Measurements from ENCODE around the gene CDH23.
A peak's percentile ranks its signal among the peaks of the same experiment; 100 is the strongest.

The CDH23 gene

GRCh38 chr10:71433768-71434744, 37.3 kb downstream of the CDH23 start:
- Histone ChIP-seq H3K23ac (ENCODE audit: low read length) (no peak overlapping the region), H4K12ac (ENCODE audit: low read depth, low read length) (no peak overlapping the region), H2BK5ac (ENCODE audit: low read depth, low read length, poor library complexity) (no peak overlapping the region), H3K36me3 (ENCODE audit: control insufficient read depth in 1 of 2, insufficient read depth in 2 of 2, low read length in 2 of 2) (no peaks in the 10 kb centered on the region), H3K9me3 (ENCODE audit: insufficient read depth, low read depth, low read length) (no peaks in the 10 kb centered on the region), H3K4me1 (ENCODE audit: control insufficient read depth in 1 of 2, insufficient read depth in 2 of 2, low read length in 2 of 2) (no peaks in the 10 kb centered on the region), H3K14ac (ENCODE audit: low read length) (no peak overlapping the region), H2AFZ (ENCODE audit: insufficient read depth, low read length, poor library complexity) (no peak overlapping the region), H3K27ac (ENCODE audit: low read depth, low read length) (no peak overlapping the region), H2AK5ac (ENCODE audit: low read length) (no peak overlapping the region), H2BK120ac (ENCODE audit: insufficient read depth, low read length, poor library complexity) (no peak overlapping the region), H2BK12ac (ENCODE audit: low read length) (no peak overlapping the region), H3K9ac (ENCODE audit: low read length) (no peak overlapping the region), H3K79me2 (ENCODE audit: control insufficient read depth, insufficient read depth, low read length, poor library complexity) (no peaks in the 10 kb centered on the region), H4K8ac (ENCODE audit: low read depth, low read length) (no peak overlapping the region), H3K4me3 (ENCODE audit: low read depth, low read length) (no peak overlapping the region), H3K27me3 (ENCODE audit: insufficient read depth, low read length) (no peaks in the 10 kb centered on the region), H4K91ac (ENCODE audit: low read depth, low read length) (no peak overlapping the region), H3K4ac (ENCODE audit: low read depth, low read length) (no peak overlapping the region), H3K79me1 (ENCODE audit: low read length) (no peaks in the 10 kb centered on the region), H3K18ac (ENCODE audit: low read length) (no peak overlapping the region), H3K4me2 (ENCODE audit: low read length) (no peak overlapping the region)
- DNase-seq, result peak in 1 of 2 donors; percentile 12
- no CpG with 5 or more reads among the region's 10 CpGs for WGBS (ENCODE audit: extremely low coverage, insufficient coverage, insufficient read length)

GRCh38 chr10:71434760-71435394, 38.2 kb downstream of the CDH23 start:
- Histone ChIP-seq H3K4ac (ENCODE audit: low read depth, low read length) (no peak overlapping the region), H3K4me2 (ENCODE audit: low read length) (no peak overlapping the region), H3K23ac (ENCODE audit: low read length) (no peak overlapping the region), H3K14ac (ENCODE audit: low read length) (no peak overlapping the region), H3K36me3 (ENCODE audit: control insufficient read depth in 1 of 2, insufficient read depth in 2 of 2, low read length in 2 of 2) (no peaks in the 10 kb centered on the region), H3K18ac (ENCODE audit: low read length) (no peak overlapping the region), H2AFZ (ENCODE audit: insufficient read depth, low read length, poor library complexity) (no peak overlapping the region), H4K91ac (ENCODE audit: low read depth, low read length) (no peak overlapping the region), H4K8ac (ENCODE audit: low read depth, low read length) (no peak overlapping the region), H4K12ac (ENCODE audit: low read depth, low read length) (no peak overlapping the region), H2BK120ac (ENCODE audit: insufficient read depth, low read length, poor library complexity) (no peak overlapping the region), H2BK12ac (ENCODE audit: low read length) (no peak overlapping the region), H3K4me3 (ENCODE audit: low read depth, low read length) (no peak overlapping the region), H3K27ac (ENCODE audit: low read depth, low read length) (no peak overlapping the region), H3K9ac (ENCODE audit: low read length) (no peak overlapping the region), H3K4me1 (ENCODE audit: control insufficient read depth in 1 of 2, insufficient read depth in 2 of 2, low read length in 2 of 2) (no peaks in the 10 kb centered on the region), H3K79me1 (ENCODE audit: low read length) (no peaks in the 10 kb centered on the region), H3K27me3 (ENCODE audit: insufficient read depth, low read length) (no peaks in the 10 kb centered on the region), H3K79me2 (ENCODE audit: control insufficient read depth, insufficient read depth, low read length, poor library complexity) (no peaks in the 10 kb centered on the region), H2BK5ac (ENCODE audit: low read depth, low read length, poor library complexity) (no peak overlapping the region), H2AK5ac (ENCODE audit: low read length) (no peak overlapping the region), H3K9me3 (ENCODE audit: insufficient read depth, low read depth, low read length) (no peaks in the 10 kb centered on the region)
- DNase-seq, result no peak
- no CpG with 5 or more reads among the region's 4 CpGs for WGBS (ENCODE audit: extremely low coverage, insufficient coverage, insufficient read length)

DNA sequence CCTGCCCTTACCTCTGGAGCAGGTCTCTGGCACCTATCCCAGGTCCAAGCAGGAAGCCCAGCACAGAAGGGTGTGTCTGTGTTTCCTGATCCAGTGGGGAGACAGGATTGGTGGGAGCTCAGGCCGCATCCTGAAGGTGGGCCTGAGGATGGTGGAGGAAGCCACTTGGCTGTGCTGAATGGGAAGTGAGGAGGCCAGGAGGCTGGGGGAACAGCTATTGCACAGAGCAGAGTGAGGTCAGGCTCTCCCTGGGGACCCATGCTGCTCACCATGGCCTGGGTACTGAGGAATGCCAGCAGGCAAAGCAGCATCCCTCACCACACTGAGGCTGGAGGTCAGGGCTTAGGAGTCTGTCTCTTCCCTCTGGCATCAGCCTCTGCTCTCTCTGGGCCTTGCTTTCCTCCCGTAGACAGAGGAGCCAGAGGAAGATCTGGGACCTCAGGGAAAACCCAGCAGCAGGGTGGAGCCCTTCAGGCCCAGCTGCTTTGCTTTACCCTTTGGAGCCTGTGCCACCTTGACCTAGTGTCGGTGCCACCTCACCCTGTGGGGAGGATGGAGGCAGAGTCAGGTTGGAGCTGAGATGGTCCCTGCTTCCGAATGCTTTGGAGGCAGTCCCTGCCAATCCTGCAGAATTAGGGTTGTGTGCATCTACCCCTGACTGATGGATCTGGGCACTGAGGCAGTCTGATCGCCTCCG, 39.0 kb downstream of the CDH23 start:
- H4K12ac ChIP-seq (ENCODE audit: low read depth, low read length), result no peak overlapping the region
- no peaks in the 10 kb centered on the region for H3K79me2 ChIP-seq (ENCODE audit: control insufficient read depth, insufficient read depth, low read length, poor library complexity)
- no peak overlapping the region for H4K8ac ChIP-seq (ENCODE audit: low read depth, low read length)
- H3K14ac ChIP-seq (ENCODE audit: low read length), result no peak overlapping the region
- no CpG with 5 or more reads among the region's 6 CpGs for WGBS (ENCODE audit: extremely low coverage, insufficient coverage, insufficient read length)
- H3K4ac ChIP-seq (ENCODE audit: low read depth, low read length), result no peak overlapping the region
- no peaks in the 10 kb centered on the region for H3K36me3 ChIP-seq (ENCODE audit: control insufficient read depth in 1 of 2, insufficient read depth in 2 of 2, low read length in 2 of 2)
- no peak overlapping the region for H2BK5ac ChIP-seq (ENCODE audit: low read depth, low read length, poor library complexity)
- no peak overlapping the region for H2AFZ ChIP-seq (ENCODE audit: insufficient read depth, low read length, poor library complexity)
- H3K27ac ChIP-seq (ENCODE audit: low read depth, low read length), result no peak overlapping the region
- H3K4me1 ChIP-seq (ENCODE audit: control insufficient read depth in 1 of 2, insufficient read depth in 2 of 2, low read length in 2 of 2), result peaks cover 0 to 2% of the 10 kb centered on the region in 2 experiments
- H3K9ac ChIP-seq (ENCODE audit: low read length), result no peak overlapping the region
- H3K79me1 ChIP-seq (ENCODE audit: low read length), result no peaks in the 10 kb centered on the region
- no peak overlapping the region for H4K91ac ChIP-seq (ENCODE audit: low read depth, low read length)
- H3K4me2 ChIP-seq (ENCODE audit: low read length), result no peak overlapping the region
- H2AK5ac ChIP-seq (ENCODE audit: low read length), result no peak overlapping the region
- H3K18ac ChIP-seq (ENCODE audit: low read length), result no peak overlapping the region
- no peak for DNase-seq
- H2BK120ac ChIP-seq (ENCODE audit: insufficient read depth, low read length, poor library complexity), result no peak overlapping the region
- H3K23ac ChIP-seq (ENCODE audit: low read length), result no peak overlapping the region
- H3K27me3 ChIP-seq (ENCODE audit: insufficient read depth, low read length), result no peaks in the 10 kb centered on the region
- H2BK12ac ChIP-seq (ENCODE audit: low read length), result no peak overlapping the region
- H3K9me3 ChIP-seq (ENCODE audit: insufficient read depth, low read depth, low read length), result no peaks in the 10 kb centered on the region
- no peak overlapping the region for H3K4me3 ChIP-seq (ENCODE audit: low read depth, low read length)

DNA sequence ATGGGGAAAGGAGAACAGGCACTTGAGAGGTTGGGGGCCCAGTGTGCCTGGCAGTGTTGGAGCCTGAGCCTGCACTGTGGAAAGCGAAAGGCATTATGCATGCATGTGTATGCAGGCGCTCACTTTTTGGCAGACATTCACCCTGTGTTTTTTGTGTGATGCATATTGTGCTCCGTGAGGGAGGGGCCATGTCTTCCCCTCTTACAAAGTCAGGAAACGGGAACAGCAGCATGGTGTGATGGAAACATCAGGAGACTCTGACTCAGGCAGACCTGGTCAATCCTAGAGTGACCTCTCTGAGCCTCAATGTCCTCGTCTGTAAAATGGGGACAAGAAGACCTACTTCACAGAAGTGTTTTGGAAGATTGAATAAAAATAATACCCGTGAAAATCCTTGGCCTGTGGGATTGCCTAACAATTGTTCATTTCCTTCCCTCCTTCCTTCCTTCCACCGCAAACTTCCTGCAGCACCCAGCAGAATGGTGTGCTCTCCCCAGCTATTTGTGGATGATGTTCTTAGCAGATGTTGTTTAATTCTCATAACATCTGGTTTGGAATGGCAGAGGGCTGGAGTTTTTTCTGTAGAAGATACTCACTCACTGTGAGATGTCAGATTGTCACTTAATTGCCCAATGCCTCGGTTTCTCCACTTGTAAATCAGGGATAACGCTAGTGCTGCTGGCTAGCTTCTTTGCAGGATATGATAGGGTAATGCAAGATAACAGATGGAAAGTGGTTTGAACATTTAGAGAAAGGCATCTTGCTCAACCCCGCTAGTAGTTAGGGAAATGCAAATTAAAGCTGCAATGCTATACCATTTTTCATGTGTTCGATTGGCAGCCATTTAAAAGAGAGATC, 39.8 kb downstream of the CDH23 start:
- Histone ChIP-seq H2AK5ac (ENCODE audit: low read length) (no peak overlapping the region), H3K4ac (ENCODE audit: low read depth, low read length) (no peak overlapping the region), H2AFZ (ENCODE audit: insufficient read depth, low read length, poor library complexity) (no peak overlapping the region), H3K4me2 (ENCODE audit: low read length) (no peak overlapping the region), H3K9ac (ENCODE audit: low read length) (no peak overlapping the region), H4K8ac (ENCODE audit: low read depth, low read length) (no peak overlapping the region), H3K23ac (ENCODE audit: low read length) (no peak overlapping the region), H2BK120ac (ENCODE audit: insufficient read depth, low read length, poor library complexity) (no peak overlapping the region), H2BK12ac (ENCODE audit: low read length) (no peak overlapping the region), H3K14ac (ENCODE audit: low read length) (no peak overlapping the region), H3K79me1 (ENCODE audit: low read length) (no peaks in the 10 kb centered on the region), H3K18ac (ENCODE audit: low read length) (no peak overlapping the region), H3K4me3 (ENCODE audit: low read depth, low read length) (no peak overlapping the region), H3K4me1 (ENCODE audit: control insufficient read depth in 1 of 2, insufficient read depth in 2 of 2, low read length in 2 of 2) (peaks cover 0 to 2% of the 10 kb centered on the region in 2 experiments), H4K91ac (ENCODE audit: low read depth, low read length) (no peak overlapping the region), H4K12ac (ENCODE audit: low read depth, low read length) (no peak overlapping the region), H2BK5ac (ENCODE audit: low read depth, low read length, poor library complexity) (no peak overlapping the region), H3K36me3 (ENCODE audit: control insufficient read depth in 1 of 2, insufficient read depth in 2 of 2, low read length in 2 of 2) (no peaks in the 10 kb centered on the region), H3K27ac (ENCODE audit: low read depth, low read length) (no peak overlapping the region), H3K9me3 (ENCODE audit: insufficient read depth, low read depth, low read length) (no peaks in the 10 kb centered on the region), H3K79me2 (ENCODE audit: control insufficient read depth, insufficient read depth, low read length, poor library complexity) (no peaks in the 10 kb centered on the region), H3K27me3 (ENCODE audit: insufficient read depth, low read length) (no peaks in the 10 kb centered on the region)
- DNase-seq, result no peak
- WGBS (ENCODE audit: extremely low coverage, insufficient coverage, insufficient read length), result no CpG with 5 or more reads among the region's 11 CpGs
